Right kidney (tissue), 1 donor: ENCODE data around the gene CEP63.
"Not testable (repeated sequence)": the region's sequence is repeated elsewhere in the genome, so short reads cannot be mapped to it uniquely, and the experiment has no call there.

ENCODE experiments used
- DNase-seq: peaks from one replicate; pipeline ENCODE4 v3.0.0-alpha.2; 2016

Gene CEP63

DNA sequence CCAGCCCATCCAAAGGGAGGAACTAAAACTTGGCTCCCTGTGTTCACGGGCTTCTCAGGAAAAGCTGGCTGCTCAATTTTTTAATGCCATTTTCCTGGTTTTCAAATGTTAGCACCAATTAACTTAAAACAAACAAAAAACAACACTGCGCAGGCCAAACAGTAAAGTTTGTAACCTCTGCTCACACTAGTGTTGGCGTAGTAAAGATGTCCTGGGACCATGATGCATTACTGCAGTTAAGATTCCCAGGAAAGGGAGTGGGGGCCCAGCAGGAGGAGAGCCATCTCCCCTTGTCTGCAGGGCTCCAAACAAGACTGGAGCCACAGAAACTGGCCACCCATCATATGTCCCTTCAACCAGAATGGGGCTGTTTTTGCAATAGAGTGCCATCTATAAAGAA, 91.0 kb downstream of the CEP63 start:
- DNase-seq, result no peak

DNA sequence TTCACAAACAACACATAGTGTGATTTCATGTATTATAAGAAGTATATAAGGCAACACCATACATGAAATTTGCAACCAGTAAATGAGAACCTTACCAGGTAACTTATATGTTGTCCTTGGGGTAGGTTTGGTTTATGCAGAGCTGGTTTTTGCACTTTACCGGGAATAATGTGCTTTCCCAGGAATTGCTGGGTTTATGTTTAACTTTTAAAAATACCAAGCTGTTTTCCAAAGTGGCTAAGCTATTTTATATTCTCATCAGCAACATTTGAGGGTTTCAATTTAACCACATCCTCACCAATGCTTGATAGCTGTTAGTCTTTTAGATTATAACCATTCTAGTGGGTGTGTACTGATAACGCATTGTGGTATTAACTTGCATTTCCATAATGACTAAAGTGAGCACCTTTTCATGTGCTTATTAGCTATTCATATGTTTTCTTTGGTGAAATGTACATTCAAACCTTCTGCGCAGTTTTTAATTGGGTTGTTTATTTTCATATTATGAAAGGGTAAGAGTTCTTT, 93.3 kb downstream of the CEP63 start:
- DNase-seq, result no peak

DNA sequence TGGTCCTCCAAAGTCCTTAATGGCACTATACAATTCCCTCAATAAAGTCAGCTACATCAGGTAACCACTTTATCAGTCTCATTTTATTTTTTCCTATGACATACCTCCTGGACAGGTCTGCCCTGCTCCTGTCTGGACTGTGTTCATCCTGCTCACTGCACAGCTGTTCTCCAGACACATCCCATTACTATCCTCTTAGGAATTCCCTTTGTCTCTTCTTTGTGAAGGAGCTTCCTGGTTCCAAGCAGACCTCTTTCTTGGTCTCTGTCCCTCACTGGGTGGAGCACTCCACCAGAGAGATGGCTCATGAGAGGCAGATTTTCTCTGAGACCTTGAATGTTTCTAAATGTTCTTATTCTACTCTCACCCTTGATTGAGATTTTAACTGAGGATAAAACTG, 104.9 kb downstream of the CEP63 start:
- DNase-seq, result no peak

DNA sequence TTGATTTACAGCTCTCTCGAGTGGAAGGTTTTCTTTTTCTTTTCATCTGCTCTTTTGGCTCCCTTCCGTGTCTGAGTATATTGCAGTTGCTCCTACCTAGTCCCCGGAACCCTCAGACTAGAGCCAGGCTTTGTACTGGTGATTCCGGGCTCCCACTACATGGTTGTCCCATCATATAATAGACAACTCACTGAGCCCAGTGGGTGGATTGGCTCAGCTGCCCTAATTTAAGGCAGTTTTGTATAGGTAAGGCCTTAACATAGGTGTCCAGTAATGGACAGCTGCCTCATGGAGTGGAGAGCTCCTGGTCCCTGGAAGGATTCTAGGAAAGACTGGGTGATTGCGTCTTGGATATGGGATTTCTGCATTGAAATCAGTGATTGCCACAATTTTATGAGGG, 106.9 kb downstream of the CEP63 start:
- DNase-seq, result no peak

DNA sequence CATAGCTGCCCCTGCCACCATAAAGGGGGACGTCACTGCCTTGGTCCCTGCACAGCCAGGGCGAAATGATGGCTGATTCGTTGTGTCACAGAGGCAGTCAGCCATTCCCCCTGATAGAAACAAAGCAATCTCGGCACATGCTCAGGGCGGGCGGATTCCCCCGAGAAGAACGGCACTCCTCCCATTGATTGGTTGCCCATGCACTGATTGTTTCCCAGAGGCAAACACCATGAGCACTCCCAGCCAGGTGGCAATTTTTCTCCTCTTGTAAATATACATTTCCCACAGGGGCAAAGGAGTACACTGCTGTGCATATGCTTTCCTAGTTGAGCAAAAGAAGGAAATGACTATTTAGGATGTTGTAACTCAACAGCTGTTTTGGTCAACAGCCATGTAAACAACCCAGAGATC, 108.5 kb downstream of the CEP63 start:
- no peak for DNase-seq

DNA sequence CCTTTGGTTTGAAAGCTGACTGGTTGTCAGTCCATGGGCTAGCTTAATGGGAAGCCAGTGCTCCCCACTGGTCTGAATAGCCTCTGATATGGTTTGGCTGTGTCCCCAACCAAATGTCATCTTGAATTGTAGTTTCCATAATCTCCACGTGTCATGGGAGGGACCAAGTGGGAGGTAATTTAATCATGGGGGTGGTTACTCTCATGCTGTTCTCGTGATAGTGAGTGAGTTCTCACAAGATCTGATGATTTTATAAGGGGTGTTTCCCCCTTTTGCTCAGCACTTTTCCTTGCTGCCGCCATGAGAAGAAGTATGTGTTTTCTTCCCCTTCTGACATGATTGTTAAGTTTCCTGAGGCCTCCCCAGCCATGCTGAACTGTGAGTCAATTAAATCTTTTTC, 109.1 kb downstream of the CEP63 start:
- DNase-seq, result not testable (repeated sequence)

DNA sequence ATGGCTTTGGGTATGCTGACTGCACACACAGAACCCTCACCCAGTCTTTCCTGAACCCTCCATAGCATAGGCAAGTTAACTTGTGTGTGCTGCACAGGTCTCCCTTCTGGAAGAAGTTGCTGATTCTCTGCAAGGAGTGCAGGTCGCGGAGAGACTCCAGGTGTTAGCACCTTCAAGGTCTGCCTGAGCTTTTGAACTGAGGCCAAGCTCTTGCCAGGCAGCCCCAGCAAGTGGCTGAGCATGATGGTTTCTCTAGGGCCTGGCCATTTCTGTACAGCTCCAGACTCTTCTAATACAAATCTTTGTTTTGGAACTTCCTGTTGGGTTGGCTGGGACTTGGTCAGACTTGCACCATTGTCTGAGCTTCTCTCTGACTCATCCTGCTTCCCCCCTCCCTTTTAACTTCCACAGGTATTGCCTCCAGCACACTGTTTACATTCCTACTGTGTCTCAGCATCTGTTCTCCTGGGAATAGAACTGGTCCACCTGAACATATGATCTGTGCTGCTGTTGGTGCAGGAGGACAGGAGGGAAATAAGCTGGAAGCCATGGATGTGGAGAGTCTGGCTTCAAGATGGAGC, 111.6 kb downstream of the CEP63 start:
- DNase-seq, result no peak

DNA sequence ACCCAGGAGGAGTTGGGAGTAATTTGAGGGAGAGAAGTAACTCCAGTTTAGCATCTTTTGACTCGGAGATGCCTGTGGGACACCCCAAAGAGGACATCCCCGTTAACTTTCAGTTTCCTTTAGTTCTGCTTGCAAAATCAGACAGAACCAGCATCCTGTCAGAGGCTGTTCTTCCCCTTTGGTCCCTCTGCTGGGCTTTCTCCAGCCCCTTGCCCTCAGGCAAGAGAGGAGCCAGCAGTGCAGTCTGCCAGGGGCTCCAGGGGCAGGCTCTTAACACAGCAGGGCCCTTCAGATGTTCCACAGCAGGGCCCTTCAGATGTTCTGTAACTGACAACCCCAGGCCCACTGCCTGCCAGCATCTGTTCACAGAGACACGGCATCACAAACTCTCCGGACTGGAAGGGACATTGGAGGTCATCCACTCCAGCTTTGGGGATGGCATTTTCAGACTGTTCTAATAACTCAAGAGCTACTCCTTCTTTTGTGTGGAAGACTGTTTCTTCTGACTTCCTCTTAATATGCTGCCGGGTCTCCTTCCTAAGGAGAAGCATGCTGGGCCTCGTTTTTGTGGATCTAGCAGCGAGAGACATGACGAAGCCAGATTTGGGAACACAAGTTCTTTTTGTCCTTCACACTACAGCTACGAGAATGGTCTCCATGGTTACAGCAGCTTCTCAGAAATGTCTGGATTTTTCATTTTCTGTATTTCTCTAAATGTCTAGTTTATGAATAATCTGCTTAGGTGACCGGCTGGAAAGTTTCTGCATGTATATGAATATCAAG, 113.1 kb downstream of the CEP63 start:
- no peak for DNase-seq

DNA sequence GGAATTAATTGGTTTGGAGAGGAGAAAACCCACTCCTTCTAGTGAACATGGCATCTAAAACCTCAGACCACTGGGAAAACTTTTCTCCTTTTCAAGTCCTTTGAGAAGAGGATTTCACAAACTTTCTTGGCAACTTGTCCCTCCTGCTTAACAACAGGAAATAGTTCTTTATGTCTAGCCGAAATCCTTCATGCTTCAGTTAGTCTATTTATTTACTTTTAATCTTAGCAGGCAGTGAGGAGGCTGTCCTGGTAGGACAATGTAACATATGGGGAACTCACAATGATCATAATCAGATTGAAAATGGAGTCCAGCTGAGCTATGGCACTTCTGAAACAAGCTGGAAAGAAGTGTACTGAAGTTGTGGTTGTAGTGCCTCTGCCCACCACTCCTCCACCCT, 114.3 kb downstream of the CEP63 start:
- no peak for DNase-seq

DNA sequence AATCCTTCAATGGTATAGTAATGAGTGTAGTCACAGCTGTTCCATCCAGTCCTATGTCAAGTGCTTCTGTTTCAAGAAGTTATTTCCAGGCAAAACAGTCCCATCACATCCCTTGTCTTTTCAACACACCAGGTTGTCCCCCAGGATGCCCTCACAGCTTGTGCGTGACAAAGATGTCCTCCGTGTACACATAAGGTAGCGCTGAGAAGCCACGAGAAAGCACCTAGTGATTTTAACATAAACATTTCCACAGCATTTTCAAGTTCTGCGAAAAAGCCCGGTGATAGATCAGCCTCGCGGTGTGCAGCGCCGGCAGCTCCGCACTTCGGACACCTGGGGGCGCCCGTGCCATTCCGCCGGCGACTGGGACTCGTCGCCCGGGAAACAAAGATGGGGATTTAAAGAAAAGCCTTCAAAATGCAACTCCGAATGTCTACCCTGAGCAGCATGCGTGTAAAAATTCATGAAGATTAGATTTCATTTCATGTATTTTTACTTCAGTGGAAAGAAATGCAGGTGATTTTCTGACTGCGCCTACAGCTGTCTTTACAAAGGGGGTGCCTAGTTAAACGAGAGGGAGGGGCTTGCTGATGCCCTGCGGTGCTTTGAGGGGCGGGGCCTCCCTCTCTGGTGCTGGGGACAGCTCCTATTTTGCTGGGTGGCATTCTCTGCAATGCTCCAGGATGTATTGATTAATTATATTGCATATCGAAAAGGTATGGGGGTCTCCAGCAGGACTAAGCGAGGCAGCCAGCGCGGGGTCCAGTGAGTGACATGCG, 115.0 kb downstream of the CEP63 start:
- DNase-seq, result peak; percentile 74

DNA sequence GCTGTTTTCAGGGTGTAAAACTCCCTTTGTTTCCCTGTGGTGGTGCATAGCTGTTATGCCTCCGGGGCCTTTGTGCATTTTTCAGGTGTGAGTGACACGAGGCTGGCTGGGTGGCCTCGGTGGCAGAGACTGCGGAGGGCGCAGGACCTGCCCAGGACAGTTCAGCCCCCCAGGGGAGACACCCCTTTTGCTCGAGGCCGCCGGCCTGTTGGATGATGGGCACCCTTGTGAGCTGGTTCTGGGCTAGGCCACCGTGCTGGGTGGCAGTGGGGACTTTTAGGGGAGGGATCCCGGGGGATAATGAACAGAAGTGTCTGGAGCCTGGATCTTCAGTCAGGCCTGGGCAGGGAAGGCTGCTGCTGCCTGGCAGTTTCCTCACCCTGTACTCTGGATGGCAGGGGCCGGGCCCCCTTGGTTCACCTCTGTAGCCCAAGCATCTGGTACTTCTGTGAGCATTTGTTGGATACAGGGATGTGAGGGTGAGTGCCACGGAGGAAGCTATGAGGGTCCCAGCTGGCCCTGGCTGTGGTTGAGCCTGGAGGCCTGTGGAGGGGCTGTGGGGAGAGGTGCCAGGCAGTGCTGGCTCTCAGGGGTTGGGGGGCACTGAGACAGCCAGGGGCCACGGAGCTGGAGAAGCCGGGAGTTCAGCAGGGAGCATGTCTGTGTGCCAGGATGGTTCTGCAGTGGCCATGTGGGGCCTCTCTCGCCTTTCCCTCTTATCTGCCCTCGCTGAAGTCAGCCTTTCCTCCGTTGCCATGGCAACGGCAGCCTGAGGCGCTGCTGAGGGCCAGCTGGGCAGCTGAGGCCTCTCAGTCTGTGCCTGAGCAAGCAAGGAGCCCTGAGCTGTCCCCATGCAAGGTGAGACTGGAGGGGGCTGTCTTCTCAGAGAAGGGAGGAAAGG, 115.9 kb downstream of the CEP63 start:
- peak; percentile 63 for DNase-seq

DNA sequence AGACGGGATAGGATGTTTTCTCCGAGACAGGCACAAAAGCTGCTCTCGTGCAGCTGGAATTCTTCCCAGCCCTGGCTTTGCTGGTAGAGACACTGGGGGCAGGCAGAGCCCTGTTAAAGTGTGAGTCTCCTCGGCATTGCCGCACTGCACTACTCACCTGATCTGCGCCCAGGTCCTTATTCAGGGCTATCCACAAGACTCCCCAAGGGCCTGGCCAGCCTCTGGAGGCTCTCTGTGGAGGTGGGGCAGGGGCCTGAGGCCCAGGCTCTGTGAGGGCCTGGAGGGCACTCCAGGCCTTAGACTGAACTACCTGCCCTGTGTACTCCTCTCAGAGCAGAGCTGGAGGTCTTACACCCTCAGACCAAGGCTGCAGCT, 116.6 kb downstream of the CEP63 start:
- DNase-seq, result no peak

DNA sequence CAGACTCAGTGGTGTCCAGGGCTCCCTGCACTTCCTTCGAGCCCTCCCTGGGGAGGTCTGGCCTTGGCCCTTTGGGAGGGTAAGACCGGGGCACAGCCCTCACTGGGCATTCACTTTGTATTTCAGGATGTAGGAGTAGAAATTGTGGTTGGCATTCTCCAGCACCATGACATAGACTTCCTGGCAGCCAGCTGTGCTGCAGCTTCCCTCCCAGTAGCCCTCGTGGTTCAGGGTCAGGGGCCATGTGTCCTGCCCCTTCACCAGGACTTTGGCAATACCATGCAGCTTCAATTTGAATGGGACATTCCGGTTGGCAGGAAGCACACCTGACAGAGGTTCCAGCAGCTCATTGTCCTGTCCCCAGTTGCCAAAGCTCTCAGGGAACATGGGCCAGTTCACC, 117.6 kb downstream of the CEP63 start:
- DNase-seq, result no peak

DNA sequence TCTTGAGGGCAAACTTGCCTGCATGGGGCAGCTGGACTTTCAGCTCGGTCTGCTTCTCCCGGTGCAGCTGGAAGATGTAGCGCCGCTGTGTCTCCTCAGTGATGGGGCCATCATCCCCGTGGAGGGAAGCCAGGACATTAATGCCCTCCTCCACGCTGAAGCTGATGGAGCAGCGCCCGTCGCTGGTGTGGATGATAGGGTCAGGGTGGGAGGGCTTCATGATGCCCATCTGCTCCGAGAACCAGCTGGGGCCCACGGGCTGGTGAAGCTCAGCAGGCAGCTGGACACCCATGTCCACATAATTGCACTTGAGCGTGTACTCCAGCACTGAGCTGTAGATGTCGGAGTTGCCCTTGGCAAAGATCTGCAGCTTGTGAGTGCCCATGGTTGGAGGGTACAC, 118.1 kb downstream of the CEP63 start:
- DNase-seq, result no peak

DNA sequence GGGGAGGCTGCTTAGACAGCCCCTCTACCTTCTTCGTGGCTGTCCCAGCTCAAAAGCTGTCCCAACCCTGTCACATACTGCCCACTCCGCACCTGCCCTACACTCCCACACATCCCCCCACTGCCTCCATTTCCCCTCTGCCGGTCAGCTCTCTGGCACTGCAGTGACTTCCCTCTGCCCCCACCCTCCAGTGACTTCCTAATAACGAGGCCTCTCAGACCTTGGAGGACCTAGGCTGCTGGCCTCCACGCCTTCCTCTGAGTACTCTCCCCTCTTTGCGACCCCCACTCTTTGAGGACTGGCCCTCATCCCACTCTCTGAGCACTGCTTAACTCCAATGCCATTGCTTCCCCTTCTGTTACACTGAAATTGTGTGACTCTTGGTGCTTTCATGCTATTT, 119.7 kb downstream of the CEP63 start:
- no peak for DNase-seq

DNA sequence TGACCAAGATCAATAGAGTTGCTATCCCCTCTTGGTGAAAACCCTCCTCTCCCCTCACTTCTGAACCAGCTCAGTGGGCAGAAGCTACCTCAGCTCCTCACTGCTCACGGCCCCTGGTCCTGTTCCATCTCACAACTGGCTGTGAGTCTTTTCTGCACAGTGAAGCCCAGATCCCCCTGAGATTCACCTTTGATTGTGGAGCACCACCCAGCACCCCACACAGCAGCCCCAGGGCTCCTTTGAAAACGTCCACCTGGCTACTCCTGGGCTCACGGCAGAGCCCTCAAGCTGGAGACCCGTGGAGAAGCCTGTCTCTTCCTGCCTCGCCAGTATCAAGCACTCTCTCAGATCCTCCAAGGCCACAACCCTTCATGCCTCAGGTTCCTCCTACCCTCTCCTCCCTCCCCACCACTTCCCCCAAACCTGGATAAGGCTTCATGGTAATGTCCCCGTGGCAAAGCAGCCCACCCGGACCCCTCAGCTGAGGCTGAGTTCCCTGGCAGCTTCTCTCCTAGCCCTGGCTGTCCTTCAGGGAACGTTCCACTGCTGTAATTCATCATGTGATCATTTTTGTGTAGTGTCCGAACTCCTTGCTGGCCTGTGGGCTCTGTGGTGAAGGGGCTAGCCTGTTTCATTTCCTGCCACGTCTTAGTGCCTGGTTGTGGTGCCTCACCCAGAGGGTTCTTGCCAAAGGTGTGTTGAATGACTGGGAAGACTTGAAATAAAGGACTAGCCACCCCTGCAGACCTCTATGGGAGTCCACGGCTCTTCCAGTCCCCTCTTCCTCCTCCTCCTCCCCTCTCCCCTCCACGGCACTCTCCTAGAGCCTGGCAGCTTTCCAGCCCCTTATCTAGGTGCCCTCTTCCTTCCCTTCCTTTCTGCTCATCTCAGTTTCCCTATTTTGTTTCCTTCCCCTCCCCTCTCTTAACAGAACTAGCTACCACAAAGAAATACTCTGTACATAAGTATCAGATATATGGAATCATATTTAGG, 120.5 kb downstream of the CEP63 start:
- DNase-seq, result no peak

DNA sequence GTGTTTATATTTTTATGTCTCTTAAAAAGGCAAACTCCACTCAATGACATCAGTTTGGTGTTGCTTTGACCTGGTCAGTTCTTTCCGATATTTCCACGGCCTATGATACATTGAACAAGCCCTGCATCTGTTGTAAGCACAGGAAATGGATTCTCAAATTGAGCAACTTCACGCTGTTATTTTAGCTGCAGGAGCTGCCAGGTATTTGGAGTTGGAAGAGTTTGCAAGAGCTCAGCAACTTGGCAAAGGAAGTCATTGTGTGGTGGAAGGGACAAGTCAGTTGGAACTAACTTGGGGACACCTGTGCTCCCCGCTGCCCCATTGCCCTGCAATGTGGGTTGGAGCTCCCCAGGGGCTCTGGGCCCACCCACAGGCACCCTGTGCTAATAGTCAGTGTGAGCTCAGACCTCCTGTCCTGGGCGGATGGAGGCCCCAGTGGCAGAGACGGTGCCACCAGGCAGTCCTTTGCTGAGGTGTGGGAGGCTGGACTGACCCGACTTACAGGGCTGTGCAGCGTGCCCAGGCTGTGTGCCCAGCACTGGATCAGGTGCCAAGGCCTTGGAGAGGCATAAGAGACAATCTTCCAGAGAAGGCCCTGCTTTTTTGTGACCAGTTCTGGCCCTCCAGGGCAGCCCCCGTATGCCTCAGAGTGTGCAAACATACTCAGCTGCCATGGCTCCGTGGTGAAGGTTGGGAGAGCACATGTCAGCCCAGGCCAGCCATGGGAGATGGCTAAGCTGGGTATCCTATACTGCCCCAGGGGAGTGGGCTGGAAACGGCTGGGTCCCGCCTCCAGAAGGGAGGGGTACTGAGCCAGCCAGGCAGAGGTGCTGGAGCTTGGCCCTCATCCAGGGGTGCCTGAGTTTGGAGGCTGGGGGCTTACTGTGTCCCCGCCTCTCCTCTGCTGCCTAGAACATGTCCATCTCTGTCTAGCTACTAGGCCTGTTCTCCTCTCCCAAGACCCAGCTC, 121.5 kb downstream of the CEP63 start:
- DNase-seq, result no peak

DNA sequence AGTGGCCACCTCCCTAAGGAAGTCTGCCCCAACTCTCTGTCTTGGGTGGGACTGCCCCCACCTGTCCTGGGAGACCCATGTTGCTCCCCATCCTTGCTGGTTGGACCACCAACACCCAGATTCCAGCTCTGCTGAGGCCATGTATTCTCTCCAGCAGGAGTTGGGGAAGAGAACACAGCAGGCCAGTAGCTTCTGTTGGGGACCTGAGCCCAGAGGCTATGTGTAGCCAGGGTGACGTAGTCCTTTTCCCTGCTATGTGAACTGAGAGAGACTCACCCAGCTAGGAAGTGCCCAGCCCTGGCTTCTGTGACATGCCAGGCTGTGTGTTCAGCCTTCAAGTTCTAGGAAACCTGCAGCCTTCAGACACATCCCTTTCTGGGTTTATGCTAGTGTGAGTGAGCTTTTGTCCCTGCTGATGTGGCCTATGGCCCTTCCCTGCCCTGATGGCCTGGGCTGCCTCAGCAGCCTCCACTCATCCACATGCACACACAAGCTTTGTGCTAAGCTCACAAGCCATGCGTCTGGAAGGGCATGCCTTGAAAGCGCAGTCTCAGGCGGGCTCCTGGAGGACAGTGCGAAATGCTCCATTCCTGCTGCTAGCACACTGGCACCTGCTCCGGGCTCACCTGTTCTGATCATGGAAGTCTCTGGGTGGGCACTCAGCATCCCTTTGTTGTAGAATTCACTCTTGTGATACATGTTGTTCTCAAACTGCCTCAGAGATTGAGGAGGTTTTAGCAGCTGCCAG, 122.3 kb downstream of the CEP63 start:
- DNase-seq, result no peak
